ENCODE results near the gene PLSCR1. TPM values are rescaled to one million over a fixed set of nuclear protein-coding genes. Genes with fewer than 3 reads are reported as not detected.
A peak's percentile ranks its signal among the peaks of the same experiment; 100 is the strongest.

Gene PLSCR1
- total and polyA plus RNA-seq, 9 of the 15 experiments (the other 6 are each of a cell fraction or from before 2014, with no cell fraction given): 40.6 to 122 (median 69.1) TPM

DNA sequence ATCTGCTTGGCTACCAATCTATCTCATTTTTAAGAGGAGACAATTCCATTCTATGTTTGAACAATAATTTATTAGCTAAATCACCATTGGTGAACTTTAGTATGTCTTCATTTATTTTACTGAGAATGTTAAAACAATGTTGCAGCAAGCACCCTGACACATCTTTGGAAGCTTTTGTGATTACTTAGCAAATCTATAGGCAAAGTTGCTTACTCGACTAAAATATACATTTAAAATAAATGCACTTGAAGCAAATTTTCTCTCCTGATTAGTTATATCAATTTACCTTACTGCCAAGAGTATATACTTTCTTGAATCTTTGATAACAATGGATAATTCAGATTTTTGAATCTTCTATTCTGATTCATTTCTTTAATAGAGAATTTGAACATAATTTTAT, 29.8 kb upstream of the PLSCR1 start (continued):
- TF ChIP-seq, protein P1, sequence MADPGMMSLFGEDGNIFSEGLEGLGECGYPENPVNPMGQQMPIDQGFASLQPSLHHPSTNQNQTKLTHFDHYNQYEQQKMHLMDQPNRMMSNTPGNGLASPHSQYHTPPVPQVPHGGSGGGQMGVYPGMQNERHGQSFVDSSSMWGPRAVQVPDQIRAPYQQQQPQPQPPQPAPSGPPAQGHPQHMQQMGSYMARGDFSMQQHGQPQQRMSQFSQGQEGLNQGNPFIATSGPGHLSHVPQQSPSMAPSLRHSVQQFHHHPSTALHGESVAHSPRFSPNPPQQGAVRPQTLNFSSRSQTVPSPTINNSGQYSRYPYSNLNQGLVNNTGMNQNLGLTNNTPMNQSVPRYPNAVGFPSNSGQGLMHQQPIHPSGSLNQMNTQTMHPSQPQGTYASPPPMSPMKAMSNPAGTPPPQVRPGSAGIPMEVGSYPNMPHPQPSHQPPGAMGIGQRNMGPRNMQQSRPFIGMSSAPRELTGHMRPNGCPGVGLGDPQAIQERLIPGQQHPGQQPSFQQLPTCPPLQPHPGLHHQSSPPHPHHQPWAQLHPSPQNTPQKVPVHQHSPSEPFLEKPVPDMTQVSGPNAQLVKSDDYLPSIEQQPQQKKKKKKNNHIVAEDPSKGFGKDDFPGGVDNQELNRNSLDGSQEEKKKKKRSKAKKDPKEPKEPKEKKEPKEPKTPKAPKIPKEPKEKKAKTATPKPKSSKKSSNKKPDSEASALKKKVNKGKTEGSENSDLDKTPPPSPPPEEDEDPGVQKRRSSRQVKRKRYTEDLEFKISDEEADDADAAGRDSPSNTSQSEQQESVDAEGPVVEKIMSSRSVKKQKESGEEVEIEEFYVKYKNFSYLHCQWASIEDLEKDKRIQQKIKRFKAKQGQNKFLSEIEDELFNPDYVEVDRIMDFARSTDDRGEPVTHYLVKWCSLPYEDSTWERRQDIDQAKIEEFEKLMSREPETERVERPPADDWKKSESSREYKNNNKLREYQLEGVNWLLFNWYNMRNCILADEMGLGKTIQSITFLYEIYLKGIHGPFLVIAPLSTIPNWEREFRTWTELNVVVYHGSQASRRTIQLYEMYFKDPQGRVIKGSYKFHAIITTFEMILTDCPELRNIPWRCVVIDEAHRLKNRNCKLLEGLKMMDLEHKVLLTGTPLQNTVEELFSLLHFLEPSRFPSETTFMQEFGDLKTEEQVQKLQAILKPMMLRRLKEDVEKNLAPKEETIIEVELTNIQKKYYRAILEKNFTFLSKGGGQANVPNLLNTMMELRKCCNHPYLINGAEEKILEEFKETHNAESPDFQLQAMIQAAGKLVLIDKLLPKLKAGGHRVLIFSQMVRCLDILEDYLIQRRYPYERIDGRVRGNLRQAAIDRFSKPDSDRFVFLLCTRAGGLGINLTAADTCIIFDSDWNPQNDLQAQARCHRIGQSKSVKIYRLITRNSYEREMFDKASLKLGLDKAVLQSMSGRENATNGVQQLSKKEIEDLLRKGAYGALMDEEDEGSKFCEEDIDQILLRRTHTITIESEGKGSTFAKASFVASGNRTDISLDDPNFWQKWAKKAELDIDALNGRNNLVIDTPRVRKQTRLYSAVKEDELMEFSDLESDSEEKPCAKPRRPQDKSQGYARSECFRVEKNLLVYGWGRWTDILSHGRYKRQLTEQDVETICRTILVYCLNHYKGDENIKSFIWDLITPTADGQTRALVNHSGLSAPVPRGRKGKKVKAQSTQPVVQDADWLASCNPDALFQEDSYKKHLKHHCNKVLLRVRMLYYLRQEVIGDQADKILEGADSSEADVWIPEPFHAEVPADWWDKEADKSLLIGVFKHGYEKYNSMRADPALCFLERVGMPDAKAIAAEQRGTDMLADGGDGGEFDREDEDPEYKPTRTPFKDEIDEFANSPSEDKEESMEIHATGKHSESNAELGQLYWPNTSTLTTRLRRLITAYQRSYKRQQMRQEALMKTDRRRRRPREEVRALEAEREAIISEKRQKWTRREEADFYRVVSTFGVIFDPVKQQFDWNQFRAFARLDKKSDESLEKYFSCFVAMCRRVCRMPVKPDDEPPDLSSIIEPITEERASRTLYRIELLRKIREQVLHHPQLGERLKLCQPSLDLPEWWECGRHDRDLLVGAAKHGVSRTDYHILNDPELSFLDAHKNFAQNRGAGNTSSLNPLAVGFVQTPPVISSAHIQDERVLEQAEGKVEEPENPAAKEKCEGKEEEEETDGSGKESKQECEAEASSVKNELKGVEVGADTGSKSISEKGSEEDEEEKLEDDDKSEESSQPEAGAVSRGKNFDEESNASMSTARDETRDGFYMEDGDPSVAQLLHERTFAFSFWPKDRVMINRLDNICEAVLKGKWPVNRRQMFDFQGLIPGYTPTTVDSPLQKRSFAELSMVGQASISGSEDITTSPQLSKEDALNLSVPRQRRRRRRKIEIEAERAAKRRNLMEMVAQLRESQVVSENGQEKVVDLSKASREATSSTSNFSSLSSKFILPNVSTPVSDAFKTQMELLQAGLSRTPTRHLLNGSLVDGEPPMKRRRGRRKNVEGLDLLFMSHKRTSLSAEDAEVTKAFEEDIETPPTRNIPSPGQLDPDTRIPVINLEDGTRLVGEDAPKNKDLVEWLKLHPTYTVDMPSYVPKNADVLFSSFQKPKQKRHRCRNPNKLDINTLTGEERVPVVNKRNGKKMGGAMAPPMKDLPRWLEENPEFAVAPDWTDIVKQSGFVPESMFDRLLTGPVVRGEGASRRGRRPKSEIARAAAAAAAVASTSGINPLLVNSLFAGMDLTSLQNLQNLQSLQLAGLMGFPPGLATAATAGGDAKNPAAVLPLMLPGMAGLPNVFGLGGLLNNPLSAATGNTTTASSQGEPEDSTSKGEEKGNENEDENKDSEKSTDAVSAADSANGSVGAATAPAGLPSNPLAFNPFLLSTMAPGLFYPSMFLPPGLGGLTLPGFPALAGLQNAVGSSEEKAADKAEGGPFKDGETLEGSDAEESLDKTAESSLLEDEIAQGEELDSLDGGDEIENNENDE (IDR thresholded peaks at IDR 0.05; ENCODE audit: low read depth, low read length): no peak
- TF ChIP-seq YBX1 (IDR thresholded peaks at IDR 0.05) (no peak), ZNF347 (CRISPR knock-in tag; IDR thresholded peaks at IDR 0.05; ENCODE audit: low read depth) (no peak), ZNF324 (CRISPR knock-in tag; IDR thresholded peaks at IDR 0.05) (no peak), MAFF (IDR thresholded peaks at IDR 0.05; ENCODE audit: low read length) (0 out of 2 replicates have a peak, but pooled peaks have one; percentile 29), ZNF316 (IDR thresholded peaks at IDR 0.05) (peak; percentile 80), MAFK (IDR thresholded peaks at IDR 0.05; ENCODE audit: low read length) (peak; percentile 25; the same call in 1 of the 2 replicates), XRCC5 (IDR thresholded peaks at IDR 0.05; ENCODE audit: low read depth, low read length) (no peak), BRD9 (IDR thresholded peaks at IDR 0.05; ENCODE audit: low read depth, partially characterized antibody) (no peak), ZC3H4 (CRISPR knock-in tag; IDR thresholded peaks at IDR 0.05; ENCODE audit: borderline replicate concordance) (no peak), KLF6 (CRISPR knock-in tag; IDR thresholded peaks at IDR 0.05; ENCODE audit: borderline replicate concordance) (no peak), KAT2B (IDR thresholded peaks at IDR 0.05; ENCODE audit: low read depth, low read length) (no peak), ILK (tag; IDR thresholded peaks at IDR 0.05; ENCODE audit: borderline replicate concordance, low read depth) (no peak)
- TF ChIP-seq, protein P2, sequence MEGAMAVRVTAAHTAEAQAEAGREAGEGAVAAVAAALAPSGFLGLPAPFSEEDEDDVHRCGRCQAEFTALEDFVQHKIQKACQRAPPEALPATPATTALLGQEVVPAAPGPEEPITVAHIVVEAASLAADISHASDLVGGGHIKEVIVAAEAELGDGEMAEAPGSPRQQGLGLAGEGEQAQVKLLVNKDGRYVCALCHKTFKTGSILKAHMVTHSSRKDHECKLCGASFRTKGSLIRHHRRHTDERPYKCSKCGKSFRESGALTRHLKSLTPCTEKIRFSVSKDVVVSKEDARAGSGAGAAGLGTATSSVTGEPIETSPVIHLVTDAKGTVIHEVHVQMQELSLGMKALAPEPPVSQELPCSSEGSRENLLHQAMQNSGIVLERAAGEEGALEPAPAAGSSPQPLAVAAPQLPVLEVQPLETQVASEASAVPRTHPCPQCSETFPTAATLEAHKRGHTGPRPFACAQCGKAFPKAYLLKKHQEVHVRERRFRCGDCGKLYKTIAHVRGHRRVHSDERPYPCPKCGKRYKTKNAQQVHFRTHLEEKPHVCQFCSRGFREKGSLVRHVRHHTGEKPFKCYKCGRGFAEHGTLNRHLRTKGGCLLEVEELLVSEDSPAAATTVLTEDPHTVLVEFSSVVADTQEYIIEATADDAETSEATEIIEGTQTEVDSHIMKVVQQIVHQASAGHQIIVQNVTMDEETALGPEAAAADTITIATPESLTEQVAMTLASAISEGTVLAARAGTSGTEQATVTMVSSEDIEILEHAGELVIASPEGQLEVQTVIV (CRISPR knock-in tag; IDR thresholded peaks at IDR 0.05; ENCODE audit: borderline replicate concordance): no peak

All from K562 (cell line).